GM12878 (cell line): ENCODE measurements around the gene PHACTR3. TPM values are rescaled to one million over a fixed set of nuclear protein-coding genes. Genes with fewer than 3 reads are reported as not detected.

Experiments
- ATAC-seq: fragments of 200-7000 bp; cut with Tn5 transposase; 3 replicates; pipeline ENCODE4 v1.9.1; 2020; ENCODE audit warnings: mild to moderate bottlenecking, moderate library complexity
- BruUV-seq: library from RNA; stranded (reverse); fragments of 400-500 nt; replicated peaks from 2 replicates; lab custom pipeline; 2021; lab: Mats Ljungman, UMichigan
- CTCF ChIA-PET: fragments of 300-600 bp; sonication (Branson Sonifier 250); formaldehyde crosslinking; extraction: SDS; loops from one replicate; lab custom pipeline; 2021; ENCODE audit warnings: inconsistent platforms; lab: Yijun Ruan, JAX
- POLR2A ChIA-PET: fragments of 350-600 bp; formaldehyde crosslinking; extraction: SDS; loops from one replicate; lab custom pipeline; 2021; ENCODE audit warnings: inconsistent platforms; lab: Charles Lee
- RAD21 ChIA-PET: fragments of 300-600 bp; sonication (Branson Sonifier 250); formaldehyde crosslinking; loops from one replicate; lab custom pipeline; 2023; ENCODE audit warnings: antibody characterized with exemption; ENCODE audit not compliant: unreplicated experiment; lab: Charles Lee
- SMC1A ChIA-PET: fragments of 300-600 bp; sonication (Branson Sonifier 250); formaldehyde crosslinking; loops from one replicate; lab custom pipeline; 2023; ENCODE audit not compliant: unreplicated experiment, uncharacterized antibody; lab: Charles Lee
- DNase-seq: peaks from one replicate; pipeline ENCODE4 v3.0.0-alpha.2; 2011; ENCODE audit warnings: low read depth, low spot score
- FAIRE-seq: peaks from 3 replicates; lab custom pipeline; 2011; peaks lifted over from hg19 to GRCh38; lab: Jason Lieb, UNC
- H2AFZ ChIP-seq: 2 replicates; pipeline ENCODE4 v1.6.0; 2011; ENCODE audit warnings: low read depth, low read length, control low read depth; ENCODE audit not compliant: control insufficient read depth
- H3K27ac ChIP-seq: 2 replicates; pipeline ENCODE4 v1.5.1; 2011; ENCODE audit warnings: control low read depth; ENCODE audit not compliant: control insufficient read depth, insufficient read depth
- H3K27me3 ChIP-seq, 2 experiments: replicated peaks in 1 of 2; 2 replicates each; pipeline versions ENCODE4 v1.6.0 to v1.6.1; 2011; ENCODE audit warnings: low read length in 1 of 2; ENCODE audit not compliant: control insufficient read depth in 2 of 2, insufficient read depth in 2 of 2
- H3K36me3 ChIP-seq, 2 experiments: 2 replicates each; pipeline ENCODE4 v1.5.1; 2011; ENCODE audit warnings: low read length in 1 of 2; ENCODE audit not compliant: control insufficient read depth in 2 of 2, insufficient read depth in 2 of 2
- H3K4me1 ChIP-seq: 2 replicates; pipeline ENCODE4 v1.6.1; 2011; ENCODE audit warnings: mild to moderate bottlenecking, low read length, moderate library complexity, mixed read lengths; ENCODE audit not compliant: control insufficient read depth, insufficient read depth
- H3K4me2 ChIP-seq: 2 replicates; pipeline ENCODE4 v1.6.0; 2011; ENCODE audit warnings: control low read depth; ENCODE audit not compliant: control insufficient read depth, insufficient read depth
- H3K4me3 ChIP-seq: fragments of 200-600 bp; sonication (generic); 2 replicates; pipeline ENCODE4 v1.5.1; 2016
- H3K79me2 ChIP-seq: 2 replicates; pipeline ENCODE4 v1.6.0; 2011; ENCODE audit warnings: low read length; ENCODE audit not compliant: control insufficient read depth, insufficient read depth
- H3K9ac ChIP-seq: 2 replicates; pipeline ENCODE4 v1.8.0; 2011; ENCODE audit warnings: low read length, control low read depth, mixed read lengths; ENCODE audit not compliant: control insufficient read depth, insufficient read depth
- H3K9me3 ChIP-seq: replicated peaks from 3 replicates; pipeline ENCODE4 v1.5.1; 2011; ENCODE audit warnings: mild to moderate bottlenecking, low read length; ENCODE audit not compliant: control insufficient read depth, insufficient read depth
- H4K20me1 ChIP-seq: 2 replicates; pipeline ENCODE4 v1.6.0; 2011; ENCODE audit not compliant: control insufficient read depth, insufficient read depth
- ATF3 ChIP-seq: IDR thresholded peaks from 2 replicates; pipeline ENCODE4 v1.6.1; 2011; ENCODE audit warnings: low read depth, mild to moderate bottlenecking, low read length, moderate library complexity, borderline replicate concordance; ENCODE audit errors: extremely low read depth
- BCL11A ChIP-seq: IDR thresholded peaks from 2 replicates; pipeline ENCODE4 v1.6.1; 2011; ENCODE audit warnings: low read depth, low read length
- CEBPZ ChIP-seq: fragments of 150-350 bp; IDR thresholded peaks from 2 replicates; pipeline ENCODE4 v1.6.1; 2016; ENCODE audit warnings: low read depth, low read length
- CREB1 ChIP-seq: IDR thresholded peaks from 2 replicates; pipeline ENCODE4 v1.6.1; 2012; ENCODE audit warnings: low read depth, mild to moderate bottlenecking, inconsistent platforms
- FOXK2 ChIP-seq: fragments of 450-650 bp; IDR thresholded peaks from 2 replicates; pipeline ENCODE4 v1.6.1; 2017; ENCODE audit warnings: mild to moderate bottlenecking, moderate library complexity
- FOXM1 ChIP-seq: IDR thresholded peaks from 2 replicates; pipeline ENCODE4 v1.6.1; 2012; ENCODE audit warnings: low read depth, mild to moderate bottlenecking, inconsistent platforms, low read length, moderate library complexity
- MTA3 ChIP-seq: IDR thresholded peaks from 2 replicates; pipeline ENCODE4 v1.6.1; 2012; ENCODE audit warnings: low read length, inconsistent platforms, borderline replicate concordance
- SREBF1 ChIP-seq: IDR thresholded peaks from 2 replicates; pipeline ENCODE4 v1.6.1; 2012; ENCODE audit warnings: mild to moderate bottlenecking, low read length
- SUZ12 ChIP-seq: fragments of 200-600 bp; sonication (generic); IDR thresholded peaks from one replicate; pipeline ENCODE4 v1.6.1; 2018; ENCODE audit warnings: antibody characterized with exemption, mild to moderate bottlenecking; ENCODE audit not compliant: unreplicated experiment
- USF2 ChIP-seq: IDR thresholded peaks from 2 replicates; pipeline ENCODE4 v1.6.1; 2011; ENCODE audit warnings: low read depth, low read length, improper control_type of control experiment, borderline replicate concordance
- ZNF217 ChIP-seq: fragments of 450-650 bp; IDR thresholded peaks from 2 replicates; pipeline ENCODE4 v1.6.1; 2017; ENCODE audit warnings: antibody characterized with exemption, mild to moderate bottlenecking
- WGBS: methylation state at CpG from one replicate; pipeline ENCODE4 v1.1.6; 2016; ENCODE audit warnings: low lambda C conversion rate; ENCODE audit not compliant: insufficient replicate concordance, insufficient coverage; ENCODE audit errors: missing lambda C conversion rate; 5-methylcytosine and 5-hydroxymethylcytosine counted together
- in situ Hi-C: fragments of 300-500 bp; cut with MboI; formaldehyde crosslinking; loops from 9 replicates; pipeline ENCODE4 v1.14.3; 2018; ENCODE audit warnings: mixed read lengths
- intact Hi-C: fragments of 100-400 bp; cut with micrococcal nuclease; formaldehyde crosslinking; loops from one replicate; pipeline ENCODE4 v1.14.2; 2022; ENCODE audit not compliant: unreplicated experiment
- polyA plus RNA-seq, 11 experiments: library from polyadenylated mRNA; depleted of rRNA in 4 of 11; unstranded in 6 of 11; stranded (reverse) in 5 of 11; fragments of >200 nt; fragmentation: Nextera tagmentation in 4 of 11; fragmentation: Illumina TruSeq in 1 of 11; extraction: Ambion mirVana in 4 of 11; extraction: Trizol in 1 of 11; gene quantifications; 1 replicate in 1 of 11; 2 replicates in 10 of 11; pipeline versions ENCODE4 v1.2.1 to v1.2.3, GENCODE V29; 2011 to 2016; ENCODE audit warnings: inconsistent platforms in 2 of 11, missing spikeins in 2 of 11, low read depth in 1 of 11
- total RNA-seq, 4 experiments: library from RNA; depleted of rRNA in 3 of 4; stranded (reverse); fragments of >200 nt in 3 of 4; fragmentation: Illumina TruSeq in 1 of 4; extraction: Trizol in 1 of 4; gene quantifications; 2 replicates each; pipeline versions ENCODE4 v1.2.1 to v1.2.3, GENCODE V29; 2013 to 2021
- TF ChIP-seq, protein P1 (sequence below): fragments of 450-650 bp; IDR thresholded peaks from 2 replicates; pipeline ENCODE4 v1.6.1; 2018; ENCODE audit warnings: mild to moderate bottlenecking, low read depth, moderate library complexity; ENCODE audit not compliant: partially characterized antibody

PHACTR3 gene
- total and polyA plus RNA-seq, 10 of the 15 experiments (the other 5 are each of a cell fraction or from before 2014, with no cell fraction given): 0.17 to 2.7 (median 0.27) TPM; not detected in 1

- TF ChIP-seq CEBPZ (no peak), FOXK2 (no peak), FOXM1 (no peak)
- TF ChIP-seq, protein P1, sequence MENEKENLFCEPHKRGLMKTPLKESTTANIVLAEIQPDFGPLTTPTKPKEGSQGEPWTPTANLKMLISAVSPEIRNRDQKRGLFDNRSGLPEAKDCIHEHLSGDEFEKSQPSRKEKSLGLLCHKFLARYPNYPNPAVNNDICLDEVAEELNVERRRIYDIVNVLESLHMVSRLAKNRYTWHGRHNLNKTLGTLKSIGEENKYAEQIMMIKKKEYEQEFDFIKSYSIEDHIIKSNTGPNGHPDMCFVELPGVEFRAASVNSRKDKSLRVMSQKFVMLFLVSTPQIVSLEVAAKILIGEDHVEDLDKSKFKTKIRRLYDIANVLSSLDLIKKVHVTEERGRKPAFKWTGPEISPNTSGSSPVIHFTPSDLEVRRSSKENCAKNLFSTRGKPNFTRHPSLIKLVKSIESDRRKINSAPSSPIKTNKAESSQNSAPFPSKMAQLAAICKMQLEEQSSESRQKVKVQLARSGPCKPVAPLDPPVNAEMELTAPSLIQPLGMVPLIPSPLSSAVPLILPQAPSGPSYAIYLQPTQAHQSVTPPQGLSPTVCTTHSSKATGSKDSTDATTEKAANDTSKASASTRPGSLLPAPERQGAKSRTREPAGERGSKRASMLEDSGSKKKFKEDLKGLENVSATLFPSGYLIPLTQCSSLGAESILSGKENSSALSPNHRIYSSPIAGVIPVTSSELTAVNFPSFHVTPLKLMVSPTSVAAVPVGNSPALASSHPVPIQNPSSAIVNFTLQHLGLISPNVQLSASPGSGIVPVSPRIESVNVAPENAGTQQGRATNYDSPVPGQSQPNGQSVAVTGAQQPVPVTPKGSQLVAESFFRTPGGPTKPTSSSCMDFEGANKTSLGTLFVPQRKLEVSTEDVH: no peak
- TF ChIP-seq, all 136 proteins: peak for 0
Observed at GRCh38 chr20:59697068-59697467, 92.7 kb downstream of the PHACTR3 start (continued).

DNA sequence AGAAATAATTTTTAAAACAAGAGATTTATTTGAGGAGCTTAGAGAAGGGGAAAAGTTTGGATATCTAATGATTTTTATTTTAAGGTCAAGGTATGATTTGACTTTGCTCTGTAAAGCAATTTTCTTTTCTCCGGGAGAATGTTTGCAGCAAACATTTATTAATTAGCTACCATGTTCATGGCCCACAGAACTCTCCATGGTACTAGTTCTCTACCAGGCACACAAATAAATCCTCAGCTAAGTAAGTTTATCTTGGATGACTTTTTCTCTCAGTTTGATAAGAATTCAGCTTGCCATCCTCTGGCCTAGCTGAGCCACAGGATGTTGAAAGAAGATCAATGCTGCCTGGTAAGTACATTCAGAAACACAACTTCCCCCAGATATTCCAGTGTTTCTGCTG, 94.3 kb downstream of the PHACTR3 start:
- ATAC-seq (no peak), FAIRE-seq (no peak), DNase-seq (no peak)
- WGBS: 91% methylated on average over 1 of the region's 1 CpG
- H3K27me3 ChIP-seq: no peaks in the 10 kb centered on the region
- no peak overlapping the region for H2AFZ ChIP-seq
- H3K9ac ChIP-seq: no peak overlapping the region
- no peak overlapping the region for H3K27ac ChIP-seq
- ChIA-PET RAD21 (no interaction called here), SMC1A (no interaction called here), POLR2A (no interaction called here), CTCF (no interaction called here)
- no peaks in the 10 kb centered on the region for H3K9me3 ChIP-seq
- H3K4me1 ChIP-seq: no peaks in the 10 kb centered on the region
- H3K79me2 ChIP-seq: no peaks in the 10 kb centered on the region
- no peak overlapping the region for H3K4me3 ChIP-seq
- in situ Hi-C loops: no loop called here
- H3K4me2 ChIP-seq: no peak overlapping the region
- H4K20me1 ChIP-seq: no peaks in the 10 kb centered on the region
- BruUV-seq: no TSS peak
- H3K36me3 ChIP-seq: no peaks in the 10 kb centered on the region
- intact Hi-C loops: no loop called here
- no peak for TF ChIP-seq MTA3
- no peak for TF ChIP-seq BCL11A
- no peak for TF ChIP-seq ZNF217
- no peak for TF ChIP-seq USF2
- no peak for TF ChIP-seq SREBF1
- TF ChIP-seq ATF3: no peak
- TF ChIP-seq SUZ12: no peak
- no peak for TF ChIP-seq CREB1
